ENCODE measurements around the gene MAN1A1.

Gene MAN1A1

GRCh38 chr6:119349361-119350201, at the start of gene MAN1A1 (continued):
- TF ChIP-seq ZNF692 (tag by site-specific recombination; IDR thresholded peaks at IDR 0.05) (peak; percentile 54; the same call in 1 of the 2 replicates), KLF7 (tag by site-specific recombination; IDR thresholded peaks at IDR 0.05; ENCODE audit: borderline replicate concordance) (0 out of 2 replicates have a peak, but pooled peaks have one; percentile 65), ZSCAN5A (tag by site-specific recombination; IDR thresholded peaks at IDR 0.05) (0 out of 2 replicates have a peak, but pooled peaks have one; percentile 32), ZNF660 (tag by site-specific recombination; IDR thresholded peaks at IDR 0.05) (0 out of 2 replicates have a peak, but pooled peaks have one; percentile 27), ZXDB (tag by site-specific recombination; IDR thresholded peaks at IDR 0.05) (peak; percentile 65), ZNF324 (tag by site-specific recombination; IDR thresholded peaks at IDR 0.05) (peak; percentile 71; the same call in 1 of the 2 replicates), PRDM4 (tag by site-specific recombination; IDR thresholded peaks at IDR 0.05) (no peak; the same call in 1 of the 2 replicates), GLIS2 (tag by site-specific recombination; IDR thresholded peaks at IDR 0.05) (peak; percentile 97), KLF1 (tag by site-specific recombination; IDR thresholded peaks at IDR 0.05) (peak; percentile 96), ZNF561 (tag by site-specific recombination; IDR thresholded peaks at IDR 0.05; ENCODE audit: borderline replicate concordance) (0 out of 2 replicates have a peak, but pooled peaks have one; percentile 11), KLF17 (tag by site-specific recombination; IDR thresholded peaks at IDR 0.05) (peak; percentile 64), REPIN1 (tag by site-specific recombination; IDR thresholded peaks at IDR 0.05; ENCODE audit: low read depth) (peak; percentile 44; the same call in 1 of the 2 replicates), ZNF366 (tag by site-specific recombination; conservative IDR thresholded peaks at IDR 0.05) (no peak), PATZ1 (tag by site-specific recombination; IDR thresholded peaks at IDR 0.05) (peak; percentile 88), BCL11B (tag by site-specific recombination; IDR thresholded peaks at IDR 0.05; ENCODE audit: low read depth) (peak; percentile 41; the same call in 1 of the 2 replicates), ZNF394 (tag by site-specific recombination; IDR thresholded peaks at IDR 0.05; ENCODE audit: borderline replicate concordance) (0 out of 2 replicates have a peak, but pooled peaks have one; percentile 39), ZNF76 (tag by site-specific recombination; IDR thresholded peaks at IDR 0.05; ENCODE audit: borderline replicate concordance, low read depth) (peak; percentile 67; the same call in 1 of the 2 replicates), ZNF174 (tag by site-specific recombination; IDR thresholded peaks at IDR 0.05) (no peak), ZNF341 (tag by site-specific recombination; IDR thresholded peaks at IDR 0.05; ENCODE audit: low read depth) (peak; percentile 85), ZNF600 (tag by site-specific recombination; IDR thresholded peaks at IDR 0.05) (0 out of 2 replicates have a peak, but pooled peaks have one; percentile 25), ZNF777 (tag by site-specific recombination; IDR thresholded peaks at IDR 0.05; ENCODE audit: borderline replicate concordance) (no peak), ZNF837 (tag by site-specific recombination; IDR thresholded peaks at IDR 0.05) (0 out of 2 replicates have a peak, but pooled peaks have one; percentile 82), SP3 (tag by site-specific recombination; IDR thresholded peaks at IDR 0.05) (peak; percentile 72)
- TF ChIP-seq, protein P1, sequence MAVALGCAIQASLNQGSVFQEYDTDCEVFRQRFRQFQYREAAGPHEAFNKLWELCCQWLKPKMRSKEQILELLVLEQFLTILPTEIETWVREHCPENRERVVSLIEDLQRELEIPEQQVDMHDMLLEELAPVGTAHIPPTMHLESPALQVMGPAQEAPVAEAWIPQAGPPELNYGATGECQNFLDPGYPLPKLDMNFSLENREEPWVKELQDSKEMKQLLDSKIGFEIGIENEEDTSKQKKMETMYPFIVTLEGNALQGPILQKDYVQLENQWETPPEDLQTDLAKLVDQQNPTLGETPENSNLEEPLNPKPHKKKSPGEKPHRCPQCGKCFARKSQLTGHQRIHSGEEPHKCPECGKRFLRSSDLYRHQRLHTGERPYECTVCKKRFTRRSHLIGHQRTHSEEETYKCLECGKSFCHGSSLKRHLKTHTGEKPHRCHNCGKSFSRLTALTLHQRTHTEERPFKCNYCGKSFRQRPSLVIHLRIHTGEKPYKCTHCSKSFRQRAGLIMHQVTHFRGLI (tag by site-specific recombination; IDR thresholded peaks at IDR 0.05) = 0 out of 2 replicates have a peak, but pooled peaks have one; percentile 15
- TF ChIP-seq, protein P2, sequence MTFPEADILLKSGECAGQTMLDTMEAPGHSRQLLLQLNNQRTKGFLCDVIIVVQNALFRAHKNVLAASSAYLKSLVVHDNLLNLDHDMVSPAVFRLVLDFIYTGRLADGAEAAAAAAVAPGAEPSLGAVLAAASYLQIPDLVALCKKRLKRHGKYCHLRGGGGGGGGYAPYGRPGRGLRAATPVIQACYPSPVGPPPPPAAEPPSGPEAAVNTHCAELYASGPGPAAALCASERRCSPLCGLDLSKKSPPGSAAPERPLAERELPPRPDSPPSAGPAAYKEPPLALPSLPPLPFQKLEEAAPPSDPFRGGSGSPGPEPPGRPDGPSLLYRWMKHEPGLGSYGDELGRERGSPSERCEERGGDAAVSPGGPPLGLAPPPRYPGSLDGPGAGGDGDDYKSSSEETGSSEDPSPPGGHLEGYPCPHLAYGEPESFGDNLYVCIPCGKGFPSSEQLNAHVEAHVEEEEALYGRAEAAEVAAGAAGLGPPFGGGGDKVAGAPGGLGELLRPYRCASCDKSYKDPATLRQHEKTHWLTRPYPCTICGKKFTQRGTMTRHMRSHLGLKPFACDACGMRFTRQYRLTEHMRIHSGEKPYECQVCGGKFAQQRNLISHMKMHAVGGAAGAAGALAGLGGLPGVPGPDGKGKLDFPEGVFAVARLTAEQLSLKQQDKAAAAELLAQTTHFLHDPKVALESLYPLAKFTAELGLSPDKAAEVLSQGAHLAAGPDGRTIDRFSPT (tag by site-specific recombination; IDR thresholded peaks at IDR 0.05) = peak; percentile 84; the same call in 1 of the 2 replicates

Measured in HEK293 (cell line).